Measurements from ENCODE around the gene XXYLT1. TPM values are rescaled to one million over a fixed set of nuclear protein-coding genes. Genes with fewer than 3 reads are reported as not detected.

XXYLT1 gene
- polyA plus RNA-seq, 2 of the 4 experiments (the other 2 are of a cell fraction) = 11.9 to 12.0 TPM

DNA sequence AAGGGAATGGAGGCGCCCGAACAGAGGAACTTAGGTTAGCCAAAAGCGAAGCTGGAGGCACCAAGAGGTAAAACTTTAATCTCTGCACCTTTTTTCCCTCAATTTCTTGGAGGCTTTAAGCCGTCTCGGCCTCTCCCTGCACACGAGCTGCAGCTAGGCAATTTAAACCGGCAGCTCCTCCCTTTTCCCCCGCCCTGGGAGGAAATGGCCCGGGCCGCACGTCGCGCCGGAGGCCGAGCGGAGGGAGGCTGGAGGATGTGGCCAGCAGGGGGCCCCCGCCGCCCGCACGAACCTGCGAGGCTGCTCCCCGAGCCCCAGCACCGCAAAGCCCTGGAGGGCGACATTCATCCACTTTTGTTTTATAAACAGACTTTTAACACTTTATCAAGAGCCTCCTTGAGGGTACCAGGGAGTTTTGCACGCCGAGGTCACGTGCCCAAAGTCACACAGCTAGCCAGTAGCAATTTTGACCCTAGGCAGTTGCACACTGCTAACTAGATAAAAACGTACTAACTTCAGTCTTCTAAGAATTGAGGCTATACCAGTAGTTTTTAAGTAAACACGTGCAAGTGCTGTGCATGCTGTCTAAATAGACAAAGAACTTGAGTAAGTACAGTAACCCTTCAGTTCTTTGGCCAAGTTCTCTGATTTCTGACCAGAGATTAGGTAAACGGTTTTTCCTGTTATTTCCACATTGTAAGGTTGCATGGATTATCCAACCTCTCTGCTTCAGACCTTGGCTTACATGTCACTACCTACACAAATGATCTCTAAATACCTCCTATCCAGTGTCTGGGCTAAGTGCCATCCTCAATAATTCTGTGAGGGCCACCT is 668 bp upstream of the XXYLT1 start (continued):
- no peak for TF ChIP-seq ZNF302 (CRISPR knock-in tag; IDR thresholded peaks at IDR 0.05)
- TF ChIP-seq BHLHE40 (IDR thresholded peaks at IDR 0.05; ENCODE audit: low read depth, low read length) = 0 out of 2 replicates have a peak, but pooled peaks have one; percentile 9

DNA sequence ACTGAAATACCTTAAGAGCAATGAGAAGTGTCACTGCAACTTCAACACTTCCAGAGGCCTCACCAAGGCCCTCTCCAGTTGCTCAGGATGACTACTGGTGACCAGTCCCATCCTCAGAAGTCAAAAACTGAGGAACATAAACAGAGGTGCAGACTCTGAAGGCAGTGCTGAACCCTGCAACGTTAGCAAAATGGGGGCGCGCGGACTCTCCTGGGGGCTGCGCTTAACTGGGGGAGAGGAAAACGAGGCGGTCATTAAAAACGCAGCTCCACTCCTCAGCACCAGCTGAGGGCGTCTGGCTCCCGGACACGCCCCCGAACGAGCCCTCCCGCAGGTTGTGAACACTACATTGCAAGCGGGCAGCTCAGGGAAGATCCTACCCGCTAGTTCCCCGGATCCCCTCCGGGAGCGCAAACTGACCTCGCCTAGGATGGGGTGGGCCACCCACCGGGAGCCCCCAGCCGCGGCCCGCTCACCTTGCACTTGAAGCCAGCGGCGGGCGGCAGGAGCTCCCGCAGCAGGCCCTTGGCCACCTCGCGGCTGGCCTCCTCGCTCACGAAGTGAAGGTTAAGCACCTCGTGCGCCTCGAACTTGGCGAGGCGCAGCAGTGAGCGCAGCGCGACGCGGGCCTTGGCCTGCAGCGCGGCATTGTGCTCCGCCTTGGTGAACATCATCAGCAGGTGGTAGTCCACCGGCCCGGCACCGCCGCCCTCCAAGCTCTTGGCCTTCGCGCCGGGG is 711 bp downstream of the XXYLT1 start:
- Histone ChIP-seq H3K27ac (peak overlapping the region; percentile 87 to 99), H3K4me3 (peak overlapping the region; percentile 69), H3K4me1 (peaks cover 12% of the 10 kb centered on the region), H3K9me3 (no peaks in the 10 kb centered on the region), H3K4me2 (peak overlapping the region; percentile 95)
- POLR2A ChIA-PET = interaction anchor here (0.6 to 2.5 kb wide), 8 partner anchors 10 to 598 kb away, joined by 3 to 18 read pairs (median 4); partner anchors contain the start of genes ACAP2, FAM43A, LSG1 and PPP1R2
- DNase-seq (ENCODE audit: low read depth in 1 of 2, low spot score in 1 of 2) (peak; percentile 27 to 49), FAIRE-seq (no peak), ATAC-seq (peak; percentile 46 to 60)
- WGBS (ENCODE audit: missing lambda C conversion rate) = 0% methylated on average over 14 of the region's 52 CpGs
- peak; percentile 60; the same call in 1 of the 2 replicates for TF ChIP-seq PHF8 (IDR thresholded peaks at IDR 0.05; ENCODE audit: borderline replicate concordance, low read depth)
- TF ChIP-seq, protein P1, sequence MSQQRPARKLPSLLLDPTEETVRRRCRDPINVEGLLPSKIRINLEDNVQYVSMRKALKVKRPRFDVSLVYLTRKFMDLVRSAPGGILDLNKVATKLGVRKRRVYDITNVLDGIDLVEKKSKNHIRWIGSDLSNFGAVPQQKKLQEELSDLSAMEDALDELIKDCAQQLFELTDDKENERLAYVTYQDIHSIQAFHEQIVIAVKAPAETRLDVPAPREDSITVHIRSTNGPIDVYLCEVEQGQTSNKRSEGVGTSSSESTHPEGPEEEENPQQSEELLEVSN (IDR thresholded peaks at IDR 0.05; ENCODE audit: borderline replicate concordance, low read depth) = peak; percentile 59; the same call in 1 of the 2 replicates
- TF ChIP-seq NPAS2 (CRISPR knock-in tag; IDR thresholded peaks at IDR 0.05; ENCODE audit: borderline replicate concordance) = no peak
- TF ChIP-seq RAD21 (conservative IDR thresholded peaks at IDR 0.05 in 1 of 2, IDR thresholded peaks at IDR 0.05 in 1 of 2) = no peak
- TF ChIP-seq, protein P2, sequence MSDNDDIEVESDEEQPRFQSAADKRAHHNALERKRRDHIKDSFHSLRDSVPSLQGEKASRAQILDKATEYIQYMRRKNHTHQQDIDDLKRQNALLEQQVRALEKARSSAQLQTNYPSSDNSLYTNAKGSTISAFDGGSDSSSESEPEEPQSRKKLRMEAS (IDR thresholded peaks at IDR 0.05) = peak; percentile 70; the same call in 1 of the 2 replicates
- CTCF ChIA-PET = interaction anchor here (0.6 to 8.3 kb wide), 32 partner anchors 8 to 599 kb away, joined by 3 to 186 read pairs (median 4); partner anchors contain the start of genes ACAP2, LSG1 and PPP1R2

DNA sequence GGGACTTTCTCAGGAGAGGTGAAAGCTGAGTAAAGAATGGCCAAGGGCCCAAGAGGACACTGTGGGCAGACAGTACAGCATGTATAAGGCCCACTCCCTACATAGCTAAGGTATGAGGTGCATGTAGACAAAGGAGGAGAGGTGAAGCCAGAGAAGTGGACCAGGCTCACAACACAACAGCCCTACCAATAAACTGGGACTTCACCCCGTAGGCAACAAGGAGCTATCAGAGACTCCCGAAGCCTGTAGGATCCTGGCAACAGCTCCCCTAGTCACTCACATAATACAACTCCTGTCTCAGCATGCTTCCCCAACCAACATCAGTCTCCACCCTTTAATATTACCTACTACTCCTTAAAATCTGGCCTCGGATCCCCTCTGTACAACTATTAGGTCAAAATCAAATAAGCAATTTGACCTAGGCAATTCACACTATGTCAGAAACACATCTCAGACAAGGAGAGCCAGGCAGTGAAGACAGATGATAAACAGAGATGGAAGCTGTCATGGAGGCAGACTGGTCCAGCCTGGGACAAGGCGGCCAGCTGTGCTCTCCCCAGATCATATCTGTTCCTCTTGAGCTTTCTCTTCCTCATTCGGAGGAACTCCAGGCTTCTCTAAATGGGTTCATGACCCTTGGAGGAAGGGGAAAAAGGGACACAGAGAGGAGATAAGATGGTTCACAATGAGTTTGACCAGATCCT is 1.4 kb downstream of the XXYLT1 start:
- no peak for FAIRE-seq
- WGBS (ENCODE audit: missing lambda C conversion rate) = 91% methylated on average over 5 of the region's 5 CpGs

More for the DNA sequence above, 1.4 kb downstream of the XXYLT1 start:
- peak overlapping the region; percentile 69 for H3K4me3 ChIP-seq
- H3K27ac ChIP-seq = peak overlapping the region in 1 of 2 experiments; percentile 99; a peak in 3 of 6 replicates
- no peaks in the 10 kb centered on the region for H3K9me3 ChIP-seq
- CTCF ChIA-PET = interaction anchor here (0.8 to 8.3 kb wide), 16 partner anchors 8 to 598 kb away, joined by 3 to 186 read pairs (median 4); partner anchors contain the start of genes ACAP2 and LSG1
- DNase-seq (ENCODE audit: low read depth in 1 of 2, low spot score in 1 of 2) (no peak), ATAC-seq (no peak)
- peak overlapping the region; percentile 95 for H3K4me2 ChIP-seq
- peaks cover 12% of the 10 kb centered on the region for H3K4me1 ChIP-seq
- POLR2A ChIA-PET = interaction anchor here (1.5 to 2.5 kb wide), 4 partner anchors 173 to 597 kb away, joined by 3 to 18 read pairs (median 13); partner anchors contain the start of genes ACAP2, LSG1 and PPP1R2
- TF ChIP-seq JUNB (IDR thresholded peaks at IDR 0.05) (no peak), SREBF2 (IDR thresholded peaks at IDR 0.05) (no peak), POLR2AphosphoS2 (conservative IDR thresholded peaks at IDR 0.05; ENCODE audit: low read length) (no peak), HOXA7 (CRISPR knock-in tag; IDR thresholded peaks at IDR 0.05) (no peak), RCOR1 (IDR thresholded peaks at IDR 0.05; ENCODE audit: low read depth, low read length) (no peak), RARB (CRISPR knock-in tag; IDR thresholded peaks at IDR 0.05) (no peak), HOXB13 (CRISPR knock-in tag; IDR thresholded peaks at IDR 0.05; ENCODE audit: low read depth) (no peak), TFCP2L1 (CRISPR knock-in tag; IDR thresholded peaks at IDR 0.05) (no peak), CHD4 (IDR thresholded peaks at IDR 0.05; ENCODE audit: borderline replicate concordance) (no peak), HDAC2 (IDR thresholded peaks at IDR 0.05) (no peak), SMC3 (IDR thresholded peaks at IDR 0.05) (no peak), ESRRA (IDR thresholded peaks at IDR 0.05; ENCODE audit: borderline replicate concordance, low read length) (no peak), TP53 (CRISPR knock-in tag; IDR thresholded peaks at IDR 0.05) (no peak), FOXS1 (CRISPR knock-in tag; IDR thresholded peaks at IDR 0.05) (no peak), HOXB5 (CRISPR knock-in tag; IDR thresholded peaks at IDR 0.05) (no peak), JUN (IDR thresholded peaks at IDR 0.05) (no peak), MYC (IDR thresholded peaks at IDR 0.05; ENCODE audit: borderline replicate concordance, low read length) (no peak), NFE2L2 (conservative IDR thresholded peaks at IDR 0.05; ENCODE audit: low read length) (no peak)
- TF ChIP-seq, protein P1 (IDR thresholded peaks at IDR 0.05; ENCODE audit: borderline replicate concordance, low read depth) = no peak

All from A549 (cell line).